GM12878 (cell line): ENCODE results near the gene TGFB2. TPM values are rescaled to one million over a fixed set of nuclear protein-coding genes. Genes with fewer than 3 reads are reported as not detected.

Source experiments
- ATAC-seq: fragments of 200-7000 bp; cut with Tn5 transposase; 3 replicates; pipeline ENCODE4 v1.9.1; 2020; ENCODE audit warnings: mild to moderate bottlenecking, moderate library complexity
- BruUV-seq: library from RNA; stranded (reverse); fragments of 400-500 nt; replicated peaks from 2 replicates; lab custom pipeline; 2021; lab: Mats Ljungman, UMichigan
- CTCF ChIA-PET: fragments of 300-600 bp; sonication (Branson Sonifier 250); formaldehyde crosslinking; extraction: SDS; loops from one replicate; lab custom pipeline; 2021; ENCODE audit warnings: inconsistent platforms; lab: Yijun Ruan, JAX
- POLR2A ChIA-PET: fragments of 350-600 bp; formaldehyde crosslinking; extraction: SDS; loops from one replicate; lab custom pipeline; 2021; ENCODE audit warnings: inconsistent platforms; lab: Charles Lee
- RAD21 ChIA-PET: fragments of 300-600 bp; sonication (Branson Sonifier 250); formaldehyde crosslinking; loops from one replicate; lab custom pipeline; 2023; ENCODE audit warnings: antibody characterized with exemption; ENCODE audit not compliant: unreplicated experiment; lab: Charles Lee
- SMC1A ChIA-PET: fragments of 300-600 bp; sonication (Branson Sonifier 250); formaldehyde crosslinking; loops from one replicate; lab custom pipeline; 2023; ENCODE audit not compliant: unreplicated experiment, uncharacterized antibody; lab: Charles Lee
- DNase-seq: peaks from one replicate; pipeline ENCODE4 v3.0.0-alpha.2; 2011; ENCODE audit warnings: low read depth, low spot score
- FAIRE-seq: peaks from 3 replicates; lab custom pipeline; 2011; peaks lifted over from hg19 to GRCh38; lab: Jason Lieb, UNC
- H2AFZ ChIP-seq: 2 replicates; pipeline ENCODE4 v1.6.0; 2011; ENCODE audit warnings: low read depth, low read length, control low read depth; ENCODE audit not compliant: control insufficient read depth
- H3K27ac ChIP-seq: 2 replicates; pipeline ENCODE4 v1.5.1; 2011; ENCODE audit warnings: control low read depth; ENCODE audit not compliant: control insufficient read depth, insufficient read depth
- H3K27me3 ChIP-seq, 2 experiments: replicated peaks in 1 of 2; 2 replicates each; pipeline versions ENCODE4 v1.6.0 to v1.6.1; 2011; ENCODE audit warnings: low read length in 1 of 2; ENCODE audit not compliant: control insufficient read depth in 2 of 2, insufficient read depth in 2 of 2
- H3K36me3 ChIP-seq, 2 experiments: 2 replicates each; pipeline ENCODE4 v1.5.1; 2011; ENCODE audit warnings: low read length in 1 of 2; ENCODE audit not compliant: control insufficient read depth in 2 of 2, insufficient read depth in 2 of 2
- H3K4me1 ChIP-seq: 2 replicates; pipeline ENCODE4 v1.6.1; 2011; ENCODE audit warnings: mild to moderate bottlenecking, low read length, moderate library complexity, mixed read lengths; ENCODE audit not compliant: control insufficient read depth, insufficient read depth
- H3K4me2 ChIP-seq: 2 replicates; pipeline ENCODE4 v1.6.0; 2011; ENCODE audit warnings: control low read depth; ENCODE audit not compliant: control insufficient read depth, insufficient read depth
- H3K4me3 ChIP-seq: fragments of 200-600 bp; sonication (generic); 2 replicates; pipeline ENCODE4 v1.5.1; 2016
- H3K79me2 ChIP-seq: 2 replicates; pipeline ENCODE4 v1.6.0; 2011; ENCODE audit warnings: low read length; ENCODE audit not compliant: control insufficient read depth, insufficient read depth
- H3K9ac ChIP-seq: 2 replicates; pipeline ENCODE4 v1.8.0; 2011; ENCODE audit warnings: low read length, control low read depth, mixed read lengths; ENCODE audit not compliant: control insufficient read depth, insufficient read depth
- H3K9me3 ChIP-seq: replicated peaks from 3 replicates; pipeline ENCODE4 v1.5.1; 2011; ENCODE audit warnings: mild to moderate bottlenecking, low read length; ENCODE audit not compliant: control insufficient read depth, insufficient read depth
- H4K20me1 ChIP-seq: 2 replicates; pipeline ENCODE4 v1.6.0; 2011; ENCODE audit not compliant: control insufficient read depth, insufficient read depth
- IRF4 ChIP-seq: IDR thresholded peaks from 2 replicates; pipeline ENCODE4 v1.6.1; 2011; ENCODE audit warnings: low read depth, low read length
- JUNB ChIP-seq: IDR thresholded peaks from 2 replicates; pipeline ENCODE4 v1.6.1; 2016; ENCODE audit warnings: antibody characterized with exemption, mild to moderate bottlenecking
- KAT2A ChIP-seq: conservative IDR thresholded peaks from 2 replicates; pipeline ENCODE4 v1.6.1; 2011; ENCODE audit warnings: low read depth, low read length; ENCODE audit not compliant: control insufficient read depth
- NFXL1 ChIP-seq: fragments of 450-650 bp; IDR thresholded peaks from 2 replicates; pipeline ENCODE4 v1.6.1; 2017; ENCODE audit warnings: antibody characterized with exemption, mild to moderate bottlenecking, borderline replicate concordance
- NR2C1 ChIP-seq: fragments of 450-650 bp; IDR thresholded peaks from 2 replicates; pipeline ENCODE4 v1.6.1; 2017; ENCODE audit warnings: antibody characterized with exemption, mild to moderate bottlenecking, moderate library complexity
- RFX5 ChIP-seq: IDR thresholded peaks from 2 replicates; pipeline ENCODE4 v1.6.1; 2011; ENCODE audit warnings: low read depth, low read length, improper control_type of control experiment
- RUNX3 ChIP-seq: IDR thresholded peaks from 2 replicates; pipeline ENCODE4 v1.6.1; 2012; ENCODE audit warnings: low read length, inconsistent platforms
- SRF ChIP-seq, 2 experiments: IDR thresholded peaks; 2 replicates each; pipeline ENCODE4 v1.6.1; 2011; ENCODE audit warnings: low read depth in 2 of 2, low read length in 2 of 2, mild to moderate bottlenecking in 1 of 2, moderate library complexity in 1 of 2
- WGBS: methylation state at CpG from one replicate; pipeline ENCODE4 v1.1.6; 2016; ENCODE audit warnings: low lambda C conversion rate; ENCODE audit not compliant: insufficient replicate concordance, insufficient coverage; ENCODE audit errors: missing lambda C conversion rate; 5-methylcytosine and 5-hydroxymethylcytosine counted together
- in situ Hi-C: fragments of 300-500 bp; cut with MboI; formaldehyde crosslinking; loops from 9 replicates; pipeline ENCODE4 v1.14.3; 2018; ENCODE audit warnings: mixed read lengths
- intact Hi-C: fragments of 100-400 bp; cut with micrococcal nuclease; formaldehyde crosslinking; loops from one replicate; pipeline ENCODE4 v1.14.2; 2022; ENCODE audit not compliant: unreplicated experiment
- polyA plus RNA-seq, 11 experiments: library from polyadenylated mRNA; depleted of rRNA in 4 of 11; unstranded in 6 of 11; stranded (reverse) in 5 of 11; fragments of >200 nt; fragmentation: Nextera tagmentation in 4 of 11; fragmentation: Illumina TruSeq in 1 of 11; extraction: Ambion mirVana in 4 of 11; extraction: Trizol in 1 of 11; gene quantifications; 1 replicate in 1 of 11; 2 replicates in 10 of 11; pipeline versions ENCODE4 v1.2.1 to v1.2.3, GENCODE V29; 2011 to 2016; ENCODE audit warnings: inconsistent platforms in 2 of 11, missing spikeins in 2 of 11, low read depth in 1 of 11
- total RNA-seq, 4 experiments: library from RNA; depleted of rRNA in 3 of 4; stranded (reverse); fragments of >200 nt in 3 of 4; fragmentation: Illumina TruSeq in 1 of 4; extraction: Trizol in 1 of 4; gene quantifications; 2 replicates each; pipeline versions ENCODE4 v1.2.1 to v1.2.3, GENCODE V29; 2013 to 2021
- TF ChIP-seq, protein P1 (sequence below), 3 experiments: IDR thresholded peaks in 2 of 3; conservative IDR thresholded peaks in 1 of 3; 2 replicates each; pipeline ENCODE4 v1.5.1; 2011; ENCODE audit warnings: low read depth in 3 of 3, low read length in 3 of 3, mild to moderate bottlenecking in 3 of 3, control low read depth in 2 of 3, moderate library complexity in 2 of 3, inconsistent platforms in 1 of 3, mixed read lengths in 1 of 3; ENCODE audit not compliant: control insufficient read depth in 2 of 3, insufficient read depth in 1 of 3; ENCODE audit errors: extremely low read depth in 1 of 3

TGFB2 gene
- total and polyA plus RNA-seq, 10 of the 15 experiments (the other 5 are each of a cell fraction or from before 2014, with no cell fraction given), result 0.03 to 0.11 (median 0.04) TPM; not detected in 6

DNA sequence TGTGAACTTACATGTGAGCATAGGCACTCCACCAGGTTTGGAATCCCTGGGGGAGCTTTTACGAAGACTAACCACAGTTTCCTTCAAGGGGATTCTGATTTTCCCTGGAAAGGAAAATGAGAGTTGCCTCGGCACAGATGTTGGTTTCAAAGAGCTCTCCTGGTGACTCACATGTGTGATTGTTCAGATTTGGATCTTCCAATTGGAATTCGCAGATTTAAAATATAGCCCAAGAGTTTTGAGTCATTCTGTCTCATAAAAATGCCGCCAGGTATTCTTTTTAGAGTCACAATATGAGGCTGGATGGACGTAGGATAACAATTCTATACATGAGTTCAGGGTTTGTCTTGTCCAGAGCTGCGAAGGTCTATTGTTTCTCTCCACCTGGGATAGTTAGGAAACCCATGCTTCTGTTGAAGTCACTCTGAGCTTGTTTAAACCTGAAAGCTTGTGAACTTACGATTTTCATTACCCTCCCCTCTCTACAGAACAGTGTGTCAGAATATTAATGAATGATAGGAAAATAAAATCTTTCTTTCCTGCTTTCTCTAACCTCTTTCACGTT lies 64.9 kb downstream of the TGFB2 start (continued):
- TF ChIP-seq SRF (IDR thresholded peaks at IDR 0.05; ENCODE audit: low read depth in 2 of 2, low read length in 2 of 2) (no peak), IRF4 (no peak), RUNX3 (no peak), NR2C1 (no peak), RFX5 (no peak), KAT2A (no peak), JUNB (no peak)
- TF ChIP-seq, protein P1, sequence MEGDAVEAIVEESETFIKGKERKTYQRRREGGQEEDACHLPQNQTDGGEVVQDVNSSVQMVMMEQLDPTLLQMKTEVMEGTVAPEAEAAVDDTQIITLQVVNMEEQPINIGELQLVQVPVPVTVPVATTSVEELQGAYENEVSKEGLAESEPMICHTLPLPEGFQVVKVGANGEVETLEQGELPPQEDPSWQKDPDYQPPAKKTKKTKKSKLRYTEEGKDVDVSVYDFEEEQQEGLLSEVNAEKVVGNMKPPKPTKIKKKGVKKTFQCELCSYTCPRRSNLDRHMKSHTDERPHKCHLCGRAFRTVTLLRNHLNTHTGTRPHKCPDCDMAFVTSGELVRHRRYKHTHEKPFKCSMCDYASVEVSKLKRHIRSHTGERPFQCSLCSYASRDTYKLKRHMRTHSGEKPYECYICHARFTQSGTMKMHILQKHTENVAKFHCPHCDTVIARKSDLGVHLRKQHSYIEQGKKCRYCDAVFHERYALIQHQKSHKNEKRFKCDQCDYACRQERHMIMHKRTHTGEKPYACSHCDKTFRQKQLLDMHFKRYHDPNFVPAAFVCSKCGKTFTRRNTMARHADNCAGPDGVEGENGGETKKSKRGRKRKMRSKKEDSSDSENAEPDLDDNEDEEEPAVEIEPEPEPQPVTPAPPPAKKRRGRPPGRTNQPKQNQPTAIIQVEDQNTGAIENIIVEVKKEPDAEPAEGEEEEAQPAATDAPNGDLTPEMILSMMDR (IDR thresholded peaks at IDR 0.05 in 2 of 3, conservative IDR thresholded peaks at IDR 0.05 in 1 of 3; ENCODE audit: control insufficient read depth in 2 of 3, extremely low read depth in 1 of 3, insufficient read depth in 1 of 3, low read depth in 3 of 3, low read length in 3 of 3), result no peak

DNA sequence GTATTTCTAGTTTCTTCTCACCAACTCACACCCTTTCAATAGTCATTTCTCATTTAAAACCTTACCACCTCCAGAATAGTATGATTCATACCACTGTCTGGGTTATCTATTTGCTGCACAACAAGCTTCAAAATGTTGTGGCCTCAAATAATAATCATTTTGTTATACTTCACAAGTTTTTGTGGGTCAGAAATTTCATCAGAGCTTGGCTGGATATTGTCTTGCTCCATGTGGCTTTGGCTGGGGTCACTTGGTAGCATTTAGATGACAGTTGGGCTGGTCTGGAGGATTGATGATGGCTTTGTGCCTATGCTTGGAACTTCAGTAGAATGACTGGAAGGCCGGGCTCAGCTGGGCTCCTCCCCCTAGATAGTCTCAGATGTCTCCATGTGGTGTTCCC lies 66.0 kb downstream of the TGFB2 start:
- H3K4me3 ChIP-seq, result no peak overlapping the region
- H3K36me3 ChIP-seq, result no peaks in the 10 kb centered on the region
- H3K79me2 ChIP-seq, result no peaks in the 10 kb centered on the region
- H3K27me3 ChIP-seq, result no peaks in the 10 kb centered on the region
- H2AFZ ChIP-seq, result no peak overlapping the region
- ChIA-PET RAD21 (no interaction called here), CTCF (no interaction called here), SMC1A (interaction anchor here (1.9 kb wide), 1 partner anchor 9 kb away, joined by 6 read pairs; no protein-coding TSS in a partner anchor), POLR2A (no interaction called here)
- no peak for DNase-seq
- in situ Hi-C loops (no loop called here), intact Hi-C loops (no loop called here)
- H3K9ac ChIP-seq, result no peak overlapping the region
- no peaks in the 10 kb centered on the region for H4K20me1 ChIP-seq
- H3K4me1 ChIP-seq, result no peaks in the 10 kb centered on the region
- H3K27ac ChIP-seq, result no peak overlapping the region
- no TSS peak for BruUV-seq
- no peak for ATAC-seq
- no peaks in the 10 kb centered on the region for H3K9me3 ChIP-seq
- no peak overlapping the region for H3K4me2 ChIP-seq
- FAIRE-seq, result no peak
- 0% methylated on average over 1 of the region's 1 CpG for WGBS
- TF ChIP-seq NFXL1, result no peak
